Sigmoid colon (tissue), 7 donors: Measurements from ENCODE around the gene SYNGR3. TPM values are rescaled to one million over a fixed set of nuclear protein-coding genes. Genes with fewer than 3 reads are reported as not detected.

ENCODE experiments used
- DNase-seq: peaks from one replicate; pipeline ENCODE4 v3.0.0-alpha.2; 2019
- H3K27ac ChIP-seq, 4 donors: fragments of 200-600 bp; sonication (generic); one replicate each; pipeline ENCODE4 v1.5.1; 2016 to 2019; ENCODE audit warnings: mild to moderate bottlenecking in 1 of 4
- H3K27me3 ChIP-seq, 3 donors: fragments of 200-600 bp; sonication (generic); one replicate each; pipeline ENCODE4 v1.5.1; 2019; ENCODE audit warnings: mild to moderate bottlenecking in 1 of 3
- H3K36me3 ChIP-seq, 4 donors: fragments of 200-600 bp; sonication (generic); one replicate each; pipeline ENCODE4 v1.5.1; 2016 to 2019
- H3K4me1 ChIP-seq, 4 donors: fragments of 200-600 bp; sonication (generic); one replicate each; pipeline ENCODE4 v1.5.1; 2017 to 2019
- H3K4me3 ChIP-seq, 4 donors: fragments of 200-600 bp; sonication (generic); one replicate each; pipeline ENCODE4 v1.5.1; 2017 to 2019; ENCODE audit warnings: mild to moderate bottlenecking in 2 of 4, moderate library complexity in 1 of 4
- H3K9me3 ChIP-seq, 4 donors: fragments of 200-600 bp in 3 of 4; sonication (generic) in 3 of 4; one replicate each; pipeline versions ENCODE4 v1.5.1 to v1.6.1; 2013 to 2019
- EP300 ChIP-seq, 4 donors: sonication (generic); formaldehyde crosslinking; IDR thresholded peaks; one replicate each; pipeline ENCODE4 v1.6.1; 2017; ENCODE audit warnings: antibody characterized with exemption in 4 of 4
- POLR2A ChIP-seq, 2 donors: fragments of 450-650 bp; IDR thresholded peaks; one replicate each; pipeline ENCODE4 v1.6.1; 2016; ENCODE audit warnings: antibody characterized with exemption in 2 of 2, mild to moderate bottlenecking in 2 of 2, moderate library complexity in 2 of 2
- POLR2AphosphoS5 ChIP-seq, 4 donors: sonication (generic); formaldehyde crosslinking; IDR thresholded peaks; one replicate each; pipeline ENCODE4 v1.6.1; 2017; ENCODE audit warnings: antibody characterized with exemption in 4 of 4
- WGBS, 2 donors: extraction: QIAGEN DNeasy Blood & Tissue Kit; methylation state at CpG; one replicate each; pipeline ENCODE4 v1.1.7; 2013; 5-methylcytosine and 5-hydroxymethylcytosine counted together
- intact Hi-C: fragments of 100-400 bp; cut with DNase I; formaldehyde crosslinking; loops from one replicate; pipeline ENCODE4 v1.15.1; 2023
- polyA plus RNA-seq, 3 donors: library from polyadenylated mRNA; stranded (reverse); fragments of 200-250 nt; gene quantifications; one replicate each; pipeline ENCODE4 v1.2.3, GENCODE V29; 2013
- total RNA-seq, 4 donors: library from RNA; depleted of rRNA; stranded (reverse); fragments of >200 nt; gene quantifications; one replicate each; pipeline ENCODE4 v1.1.0, GENCODE V29; 2016
- TF ChIP-seq, protein P1 (sequence below), 4 experiments: fragments of 450-650 bp in 3 of 4; fragments of 200-600 bp in 1 of 4; IDR thresholded peaks; one replicate each; pipeline ENCODE4 v1.5.1; 2016 to 2019; ENCODE audit warnings: antibody characterized with exemption in 4 of 4, mild to moderate bottlenecking in 3 of 4, moderate library complexity in 2 of 4
- donor health status: healthy with polysubstance abuse.
- donor health status: Bipolar disorder and iron deficiency.
- donor health status: healthy.

Gene SYNGR3
- total and polyA plus RNA-seq, 7 donors = 0.60 to 8.3 (median 4.0) TPM

DNA sequence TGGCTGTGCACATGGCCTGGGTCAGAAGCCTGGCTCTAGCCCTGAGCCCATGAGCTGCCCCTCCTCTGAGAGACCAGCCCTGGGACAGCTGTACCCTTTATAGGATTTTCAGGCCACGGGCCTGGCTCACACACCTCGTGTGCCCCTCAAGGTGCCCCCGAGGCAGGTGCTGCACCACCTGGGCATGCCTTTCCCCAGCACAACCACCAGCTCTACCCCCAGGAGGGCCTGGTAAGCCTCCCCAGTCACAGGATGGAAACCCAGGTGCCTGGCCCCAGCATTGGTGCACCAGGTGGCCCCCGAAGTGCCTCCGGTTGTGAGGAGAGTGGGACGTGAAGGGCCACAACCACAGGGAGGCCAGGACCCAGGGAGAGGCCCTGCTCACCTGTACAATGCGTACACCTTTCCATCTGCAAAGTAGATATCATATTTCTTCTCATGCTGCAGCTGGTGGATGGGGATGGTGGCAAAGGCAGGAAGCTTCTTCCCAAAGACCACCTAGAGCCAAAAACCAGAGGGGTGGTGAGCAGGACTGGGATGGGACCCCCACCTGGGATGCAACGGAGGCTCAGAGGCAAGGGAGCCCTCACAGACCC lies 13.6 kb downstream of the SYNGR3 start:
- intact Hi-C loops = no loop called here
- H3K27ac ChIP-seq = peak overlapping the region in 1 of 4 donors; percentile 37
- H3K36me3 ChIP-seq = peaks cover 36 to 52% (median 43%) of the 10 kb centered on the region in 4 donors
- DNase-seq = no peak
- 72 to 83% methylated on average over 8 of the region's 8 CpGs for WGBS, 2 donors
- peaks cover 0 to 52% (median 46%) of the 10 kb centered on the region in 4 donors for H3K4me1 ChIP-seq
- no peak overlapping the region for H3K4me3 ChIP-seq
- no peaks in the 10 kb centered on the region for H3K27me3 ChIP-seq
- TF ChIP-seq POLR2AphosphoS5 (IDR thresholded peaks at IDR 0.05) = no peak
- TF ChIP-seq POLR2A (IDR thresholded peaks at IDR 0.05) = no peak
- no peak for TF ChIP-seq EP300 (IDR thresholded peaks at IDR 0.05)
- TF ChIP-seq, protein P1, sequence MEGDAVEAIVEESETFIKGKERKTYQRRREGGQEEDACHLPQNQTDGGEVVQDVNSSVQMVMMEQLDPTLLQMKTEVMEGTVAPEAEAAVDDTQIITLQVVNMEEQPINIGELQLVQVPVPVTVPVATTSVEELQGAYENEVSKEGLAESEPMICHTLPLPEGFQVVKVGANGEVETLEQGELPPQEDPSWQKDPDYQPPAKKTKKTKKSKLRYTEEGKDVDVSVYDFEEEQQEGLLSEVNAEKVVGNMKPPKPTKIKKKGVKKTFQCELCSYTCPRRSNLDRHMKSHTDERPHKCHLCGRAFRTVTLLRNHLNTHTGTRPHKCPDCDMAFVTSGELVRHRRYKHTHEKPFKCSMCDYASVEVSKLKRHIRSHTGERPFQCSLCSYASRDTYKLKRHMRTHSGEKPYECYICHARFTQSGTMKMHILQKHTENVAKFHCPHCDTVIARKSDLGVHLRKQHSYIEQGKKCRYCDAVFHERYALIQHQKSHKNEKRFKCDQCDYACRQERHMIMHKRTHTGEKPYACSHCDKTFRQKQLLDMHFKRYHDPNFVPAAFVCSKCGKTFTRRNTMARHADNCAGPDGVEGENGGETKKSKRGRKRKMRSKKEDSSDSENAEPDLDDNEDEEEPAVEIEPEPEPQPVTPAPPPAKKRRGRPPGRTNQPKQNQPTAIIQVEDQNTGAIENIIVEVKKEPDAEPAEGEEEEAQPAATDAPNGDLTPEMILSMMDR (IDR thresholded peaks at IDR 0.05) = no peak
- H3K9me3 ChIP-seq = no peaks in the 10 kb centered on the region

DNA sequence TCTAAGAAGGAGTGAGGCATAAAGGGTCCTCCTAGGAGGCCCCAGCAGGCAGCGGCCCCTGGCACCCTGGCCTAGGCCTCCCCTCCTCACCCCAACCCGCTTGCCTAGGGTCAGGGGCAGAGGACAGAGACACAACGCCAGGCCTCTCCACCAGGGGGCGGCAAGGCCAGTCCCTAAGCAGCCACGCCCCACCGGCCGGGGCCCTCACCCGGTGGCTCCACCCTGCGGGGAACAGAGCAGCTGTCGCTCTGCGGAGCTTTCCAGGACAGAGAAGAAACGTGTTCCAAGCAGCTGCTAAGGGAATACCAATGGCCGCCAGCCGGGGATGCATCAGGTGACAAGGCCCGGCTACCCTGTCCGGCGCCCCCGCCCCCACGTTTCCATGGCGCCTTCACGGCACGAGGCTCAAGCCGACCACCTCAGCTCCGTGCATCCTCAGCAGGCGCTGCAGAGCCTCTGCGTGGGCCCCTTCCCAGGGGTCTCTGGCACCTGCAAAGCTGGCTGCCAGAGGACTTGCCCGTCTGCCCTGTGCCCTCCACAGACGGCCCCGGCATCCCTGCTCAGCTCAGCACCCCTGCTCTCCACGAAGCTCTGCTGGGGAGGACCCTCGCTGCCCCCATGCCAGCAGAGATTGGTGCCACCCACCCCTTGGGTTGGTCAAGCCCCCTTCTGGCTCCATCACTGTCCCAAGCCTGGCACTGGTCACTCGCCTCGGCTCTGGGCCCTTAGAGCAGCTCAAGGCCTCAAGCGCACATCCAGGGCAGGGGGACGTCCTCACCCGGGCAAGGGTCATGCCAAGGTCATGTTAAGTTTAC lies 14.3 kb downstream of the SYNGR3 start:
- Histone ChIP-seq H3K27me3 (no peaks in the 10 kb centered on the region), H3K4me1 (peaks cover 0 to 59% (median 53%) of the 10 kb centered on the region in 4 donors), H3K27ac (peak overlapping the region in 2 of 4 donors; percentile 15 to 37), H3K9me3 (no peaks in the 10 kb centered on the region), H3K36me3 (peaks cover 29 to 45% (median 37%) of the 10 kb centered on the region in 4 donors), H3K4me3 (peak overlapping the region in 2 of 4 donors; percentile 1 to 17)
- intact Hi-C loops = no loop called here
- no peak for TF ChIP-seq POLR2AphosphoS5 (IDR thresholded peaks at IDR 0.05)
- TF ChIP-seq, protein P1 (IDR thresholded peaks at IDR 0.05) = peak; percentile 64 to 92 (median 87)
- DNase-seq = peak; percentile 93
- whole genome bisulfite sequencing, 2 donors = 21 to 32% methylated on average over 36 of the region's 36 CpGs

DNA sequence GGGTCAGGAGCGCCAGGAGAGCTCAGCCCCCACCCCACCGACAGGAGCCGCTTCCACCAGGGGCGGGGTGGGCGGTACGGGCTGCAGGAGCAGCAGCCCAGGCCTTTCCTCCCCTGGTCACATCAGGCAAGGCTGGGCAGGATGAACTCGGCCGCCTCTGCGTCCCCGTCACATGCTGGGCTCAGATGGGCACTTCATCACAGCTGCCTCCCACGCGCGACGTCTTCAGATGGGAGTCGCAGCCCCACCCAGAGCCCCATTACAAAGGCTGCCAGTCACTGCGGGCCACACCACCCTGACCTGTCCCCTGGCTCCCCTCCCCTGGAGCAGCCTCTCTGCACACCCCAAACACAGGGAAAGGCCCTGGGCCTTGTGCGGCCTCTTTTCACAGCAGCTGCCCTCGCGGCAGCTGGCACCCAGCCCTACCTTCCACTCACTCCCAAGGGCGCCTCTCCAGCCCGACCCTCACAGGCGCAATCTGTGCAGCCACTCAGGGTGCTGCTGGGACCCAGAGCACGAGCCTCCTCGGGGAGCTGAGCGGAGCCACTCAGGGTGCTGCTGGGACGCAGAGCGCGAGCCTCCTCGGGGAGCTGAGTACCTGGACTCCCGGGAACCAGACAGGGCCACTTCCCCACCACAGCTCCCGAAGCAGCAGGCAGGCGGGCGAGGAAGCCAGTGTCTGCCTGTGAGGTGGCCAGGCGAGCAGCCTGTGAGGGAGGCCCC lies 15.2 kb downstream of the SYNGR3 start:
- peaks cover 20 to 36% (median 28%) of the 10 kb centered on the region in 4 donors for H3K36me3 ChIP-seq
- peak overlapping the region in 1 of 4 donors; percentile 37 for H3K27ac ChIP-seq
- no peaks in the 10 kb centered on the region for H3K9me3 ChIP-seq
- H3K4me1 ChIP-seq = peaks cover 0 to 63% (median 54%) of the 10 kb centered on the region in 4 donors
- no peak for DNase-seq
- 84 to 85% methylated on average over 34 of the region's 34 CpGs for WGBS, 2 donors
- no peaks in the 10 kb centered on the region for H3K27me3 ChIP-seq
- intact Hi-C loops = no loop called here
- H3K4me3 ChIP-seq = no peak overlapping the region
- TF ChIP-seq, protein P1 (IDR thresholded peaks at IDR 0.05) = no peak
- TF ChIP-seq POLR2AphosphoS5 (IDR thresholded peaks at IDR 0.05) (no peak), EP300 (IDR thresholded peaks at IDR 0.05) (no peak), POLR2A (IDR thresholded peaks at IDR 0.05) (no peak)

DNA sequence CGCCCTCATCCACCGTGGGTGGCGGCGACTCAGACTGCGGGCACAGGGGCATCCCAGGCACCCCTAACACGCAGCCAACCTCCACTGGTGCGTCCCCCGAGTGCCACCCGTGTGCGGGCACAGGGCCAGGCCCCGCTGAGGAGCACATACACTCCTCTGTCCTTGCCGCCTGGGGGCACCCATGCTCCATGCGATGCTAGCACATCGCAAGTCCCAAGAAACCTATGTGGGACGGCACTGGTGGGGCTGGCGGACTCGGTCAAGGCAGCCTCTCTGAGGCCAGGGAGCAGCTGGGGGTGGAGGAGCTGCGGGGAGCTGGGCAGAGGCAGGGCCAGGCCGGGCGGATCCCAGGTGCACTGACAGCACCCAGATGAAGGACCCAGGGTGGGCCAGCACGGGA lies 15.9 kb downstream of the SYNGR3 start:
- H3K27me3 ChIP-seq = no peaks in the 10 kb centered on the region
- 77 to 88% methylated on average over 21 of the region's 21 CpGs for WGBS, 2 donors
- no peak overlapping the region for H3K27ac ChIP-seq
- intact Hi-C loops = no loop called here
- H3K36me3 ChIP-seq = peaks cover 16 to 29% (median 22%) of the 10 kb centered on the region in 4 donors
- H3K9me3 ChIP-seq = no peaks in the 10 kb centered on the region
- DNase-seq = no peak
- H3K4me3 ChIP-seq = no peak overlapping the region
- H3K4me1 ChIP-seq = peaks cover 0 to 70% (median 60%) of the 10 kb centered on the region in 4 donors
- TF ChIP-seq POLR2A (IDR thresholded peaks at IDR 0.05) (no peak), EP300 (IDR thresholded peaks at IDR 0.05) (no peak), POLR2AphosphoS5 (IDR thresholded peaks at IDR 0.05) (no peak)
- TF ChIP-seq, protein P1 (IDR thresholded peaks at IDR 0.05) = no peak
